Colonic mucosa (tissue), 4 donors: Measurements from ENCODE around the gene PRKAB2. TPM values are rescaled to one million over a fixed set of nuclear protein-coding genes. Genes with fewer than 3 reads are reported as not detected.

ENCODE experiments used
- DNase-seq: peaks from one replicate; pipeline ENCODE4 v3.0.0-alpha.2; 2020
- H3K27ac ChIP-seq: fragments of 200-600 bp; one replicate; pipeline ENCODE4 v1.8.0; 2021
- H3K27me3 ChIP-seq: fragments of 200-600 bp; one replicate; pipeline ENCODE4 v1.8.0; 2021
- H3K36me3 ChIP-seq: fragments of 200-600 bp; one replicate; pipeline ENCODE4 v1.8.0; 2021
- H3K4me1 ChIP-seq: fragments of 200-600 bp; one replicate; pipeline ENCODE4 v1.8.0; 2021; ENCODE audit warnings: mild to moderate bottlenecking
- H3K4me3 ChIP-seq: fragments of 200-600 bp; one replicate; pipeline ENCODE4 v1.8.0; 2021
- H3K9ac ChIP-seq, 2 donors: one replicate each; pipeline ENCODE4 v1.7.0; 2013; ENCODE audit warnings: control low read depth in 2 of 2, low read depth in 2 of 2, low read length in 2 of 2
- H3K9me3 ChIP-seq: fragments of 200-600 bp; one replicate; pipeline ENCODE4 v1.8.0; 2021
- CTCF ChIP-seq: fragments of 200-600 bp; IDR thresholded peaks from one replicate; pipeline ENCODE4 v1.8.0; 2022; ENCODE audit warnings: antibody characterized with exemption, mild to moderate bottlenecking
- intact Hi-C: fragments of 100-400 bp; cut with DNase I; formaldehyde crosslinking; loops from one replicate; pipeline ENCODE4 v1.14.1; 2022
- total RNA-seq, 2 donors: library from RNA; stranded (reverse); fragmentation: NEBNext Ultra II Directional in 1 of 2; extraction: Animal tissue kit (Norgen Biotek cat#: 25700) in 1 of 2; gene quantifications; one replicate each; pipeline ENCODE4 v1.2.1, GENCODE V29; 2021
- donor health status: healthy.
- donor health status: DM: no; HTN: no; CAD: no.
- donor health status: DM: no; HTN: no; CAD: no.

Gene PRKAB2
- 10 to 100 TPM; 11.3 to 22.5 TPM for total RNA-seq

GRCh38 chr1:147172168-147173016 is at the start of gene PRKAB2:
Gene PRKAB2 (minus strand): TSS chr1:147172470. CDS start chr1:147172144, 326 bp downstream.
- Histone ChIP-seq H3K4me3 (peak within 1 kb of the TSS; percentile 92), H3K36me3 (no peaks in the 10 kb centered on the region), H3K4me1 (peaks cover 16% of the 10 kb centered on the region), H3K9ac (peak within 1 kb of the TSS; percentile 88 to 94), H3K9me3 (no peaks in the 10 kb centered on the region), H3K27ac (peak within 1 kb of the TSS; percentile 96), H3K27me3 (no peaks in the 10 kb centered on the region)
- intact Hi-C loops = loop anchor here (2.0 kb wide), 1 partner anchor 70 kb away; the partner anchor contains the start of gene CHD1L
- peak; percentile 95 for DNase-seq
- peak; percentile 90 for TF ChIP-seq CTCF

DNA sequence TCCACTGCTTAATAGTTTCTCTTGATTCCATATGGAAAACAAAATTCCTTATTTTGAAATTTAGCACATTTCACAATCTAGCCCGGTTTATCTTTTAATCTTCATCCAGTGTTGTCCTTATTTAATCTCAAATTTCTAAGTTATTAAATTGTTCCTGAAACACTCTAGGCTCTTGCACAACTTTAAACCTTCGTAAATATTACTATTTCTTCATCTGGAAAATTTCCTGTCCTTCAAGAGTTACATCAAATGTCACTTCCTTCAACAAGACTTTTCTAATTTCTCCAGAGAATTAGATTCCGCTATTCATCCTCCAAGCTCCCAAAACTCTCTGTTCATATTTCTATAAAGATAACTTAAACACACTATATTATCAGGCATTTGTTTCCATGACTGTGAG is 46.3 kb upstream of the PRKAB2 start:
- no peak for TF ChIP-seq CTCF
- Histone ChIP-seq H3K4me3 (no peak overlapping the region), H3K9me3 (no peaks in the 10 kb centered on the region), H3K9ac (no peak overlapping the region), H3K27me3 (no peaks in the 10 kb centered on the region), H3K4me1 (no peaks in the 10 kb centered on the region), H3K36me3 (no peaks in the 10 kb centered on the region), H3K27ac (no peak overlapping the region)
- no peak for DNase-seq
- intact Hi-C loops = no loop called here

GRCh38 chr1:147217141-147217540 is 44.9 kb upstream of the PRKAB2 start:
- Histone ChIP-seq H3K9ac (no peak overlapping the region), H3K27me3 (no peaks in the 10 kb centered on the region), H3K4me1 (no peaks in the 10 kb centered on the region), H3K27ac (no peak overlapping the region), H3K36me3 (no peaks in the 10 kb centered on the region), H3K4me3 (no peak overlapping the region), H3K9me3 (no peaks in the 10 kb centered on the region)
- DNase-seq = no peak
- intact Hi-C loops = no loop called here
- TF ChIP-seq CTCF = no peak

DNA sequence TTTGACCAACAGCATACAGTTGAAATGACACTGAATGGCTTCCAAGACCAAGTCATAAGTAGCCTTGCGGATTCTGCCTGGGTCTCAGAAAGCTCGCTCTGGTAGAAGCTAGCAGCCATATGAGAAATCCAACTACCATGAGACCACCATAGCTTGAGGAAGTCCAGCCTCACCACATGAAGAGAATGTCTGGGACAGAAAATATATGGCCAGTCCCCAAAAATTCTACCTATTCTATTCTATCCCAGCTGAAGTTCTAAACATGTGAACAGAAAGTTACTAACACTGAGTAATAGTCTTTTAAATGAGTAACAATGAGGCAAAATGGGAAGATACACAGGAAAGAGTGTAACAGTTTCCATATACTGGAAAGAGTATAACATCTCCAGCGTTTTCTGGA is 43.9 kb upstream of the PRKAB2 start:
- Histone ChIP-seq H3K4me1 (no peaks in the 10 kb centered on the region), H3K27me3 (no peaks in the 10 kb centered on the region), H3K36me3 (no peaks in the 10 kb centered on the region), H3K9me3 (no peaks in the 10 kb centered on the region), H3K27ac (peak overlapping the region; percentile 51), H3K4me3 (no peak overlapping the region), H3K9ac (no peak overlapping the region)
- no peak for TF ChIP-seq CTCF
- intact Hi-C loops = no loop called here
- no peak for DNase-seq

GRCh38 chr1:147215540-147215916 is 43.3 kb upstream of the PRKAB2 start:
- Histone ChIP-seq H3K27me3 (no peaks in the 10 kb centered on the region), H3K9ac (peak overlapping the region in 1 of 2 donors; percentile 41), H3K4me1 (no peaks in the 10 kb centered on the region), H3K9me3 (no peaks in the 10 kb centered on the region), H3K4me3 (no peak overlapping the region), H3K27ac (peak overlapping the region; percentile 51), H3K36me3 (no peaks in the 10 kb centered on the region)
- TF ChIP-seq CTCF = no peak
- DNase-seq = no peak
- intact Hi-C loops = no loop called here
